ENCODE measurements around the gene PDCD2L.

PDCD2L gene

GRCh38 chr19:34416021-34416545 is 11.9 kb downstream of the PDCD2L start:
- Histone ChIP-seq H3K36me3 (ENCODE audit: low read depth) (peaks cover 59% of the 10 kb centered on the region), H3K4me3 (ENCODE audit: severe bottlenecking) (no peak overlapping the region), H3K27me3 (ENCODE audit: insufficient read depth, poor library complexity, severe bottlenecking) (no peaks in the 10 kb centered on the region), H3K4me1 (ENCODE audit: insufficient read depth, poor library complexity, severe bottlenecking) (no peaks in the 10 kb centered on the region), H3K27ac (ENCODE audit: poor library complexity, severe bottlenecking) (no peak overlapping the region), H3K9me3 (ENCODE audit: severe bottlenecking) (no peaks in the 10 kb centered on the region)
- DNase-seq (ENCODE audit: low spot score) (no peak), ATAC-seq (ENCODE audit: low read depth) (peak; percentile 68)
- TF ChIP-seq CTCF (IDR thresholded peaks at IDR 0.05; ENCODE audit: poor library complexity, severe bottlenecking) = no peak

GRCh38 chr19:34418300-34418699 is 14.1 kb downstream of the PDCD2L start:
- no peak overlapping the region for H3K27ac ChIP-seq (ENCODE audit: poor library complexity, severe bottlenecking)
- H3K36me3 ChIP-seq (ENCODE audit: low read depth) = peaks cover 66% of the 10 kb centered on the region
- TF ChIP-seq CTCF (IDR thresholded peaks at IDR 0.05; ENCODE audit: poor library complexity, severe bottlenecking) = no peak

GRCh38 chr19:34426096-34426661 is 22.0 kb downstream of the PDCD2L start:
- ATAC-seq (ENCODE audit: low read depth) (no peak), DNase-seq (ENCODE audit: low spot score) (no peak)
- Histone ChIP-seq H3K4me1 (ENCODE audit: insufficient read depth, poor library complexity, severe bottlenecking) (peaks cover 14% of the 10 kb centered on the region), H3K9me3 (ENCODE audit: severe bottlenecking) (no peaks in the 10 kb centered on the region), H3K27me3 (ENCODE audit: insufficient read depth, poor library complexity, severe bottlenecking) (no peaks in the 10 kb centered on the region), H3K36me3 (ENCODE audit: low read depth) (peaks cover 48% of the 10 kb centered on the region), H3K4me3 (ENCODE audit: severe bottlenecking) (no peak overlapping the region), H3K27ac (ENCODE audit: poor library complexity, severe bottlenecking) (no peak overlapping the region)
- no peak for TF ChIP-seq CTCF (IDR thresholded peaks at IDR 0.05; ENCODE audit: poor library complexity, severe bottlenecking)

More at GRCh38 chr19:34418300-34418699, 14.1 kb downstream of the PDCD2L start:
- DNase-seq (ENCODE audit: low spot score) (no peak), ATAC-seq (ENCODE audit: low read depth) (no peak)
- H3K4me3 ChIP-seq (ENCODE audit: severe bottlenecking) = no peak overlapping the region
- H3K27me3 ChIP-seq (ENCODE audit: insufficient read depth, poor library complexity, severe bottlenecking) = no peaks in the 10 kb centered on the region
- no peaks in the 10 kb centered on the region for H3K4me1 ChIP-seq (ENCODE audit: insufficient read depth, poor library complexity, severe bottlenecking)
- H3K9me3 ChIP-seq (ENCODE audit: severe bottlenecking) = no peaks in the 10 kb centered on the region

GRCh38 chr19:34428549-34429285 is 24.5 kb downstream of the PDCD2L start:
- no peak for TF ChIP-seq CTCF (IDR thresholded peaks at IDR 0.05; ENCODE audit: poor library complexity, severe bottlenecking)
- ATAC-seq (ENCODE audit: low read depth) (peak; percentile 62), DNase-seq (ENCODE audit: low spot score) (no peak)
- Histone ChIP-seq H3K36me3 (ENCODE audit: low read depth) (peaks cover 57% of the 10 kb centered on the region), H3K27ac (ENCODE audit: poor library complexity, severe bottlenecking) (peak overlapping the region; percentile 69), H3K27me3 (ENCODE audit: insufficient read depth, poor library complexity, severe bottlenecking) (no peaks in the 10 kb centered on the region), H3K4me3 (ENCODE audit: severe bottlenecking) (peak overlapping the region; percentile 84), H3K4me1 (ENCODE audit: insufficient read depth, poor library complexity, severe bottlenecking) (peaks cover 14% of the 10 kb centered on the region), H3K9me3 (ENCODE audit: severe bottlenecking) (no peaks in the 10 kb centered on the region)

- Histone ChIP-seq H3K4me1 (ENCODE audit: insufficient read depth, poor library complexity, severe bottlenecking) (peaks cover 14% of the 10 kb centered on the region), H3K27me3 (ENCODE audit: insufficient read depth, poor library complexity, severe bottlenecking) (no peaks in the 10 kb centered on the region), H3K9me3 (ENCODE audit: severe bottlenecking) (no peaks in the 10 kb centered on the region), H3K4me3 (ENCODE audit: severe bottlenecking) (peak overlapping the region; percentile 84), H3K27ac (ENCODE audit: poor library complexity, severe bottlenecking) (peak overlapping the region; percentile 69), H3K36me3 (ENCODE audit: low read depth) (peaks cover 59% of the 10 kb centered on the region)
- no peak for ATAC-seq (ENCODE audit: low read depth)
- no peak for TF ChIP-seq CTCF (IDR thresholded peaks at IDR 0.05; ENCODE audit: poor library complexity, severe bottlenecking)
- DNase-seq (ENCODE audit: low spot score) = no peak
Measured at GRCh38 chr19:34429553-34429952, 25.4 kb downstream of the PDCD2L start.
